Thoracic aorta (tissue), 2 donors: Measurements from ENCODE around the gene USP7. TPM values are rescaled to one million over a fixed set of nuclear protein-coding genes. Genes with fewer than 3 reads are reported as not detected.

Experiments
- ATAC-seq: fragments of 150-250 bp; one replicate; pipeline ENCODE4 v1.8.0; 2017; ENCODE audit warnings: low read depth; ENCODE audit not compliant: insufficient number of reproducible peaks, low FRiP score
- DNase-seq: peaks from one replicate; pipeline ENCODE4 v3.0.0-alpha.2; 2020; ENCODE audit warnings: low spot score
- H3K27ac ChIP-seq, 2 donors: fragments of 200-600 bp; sonication (generic); 1 replicate in 1 of 2; 2 replicates in 1 of 2; pipeline ENCODE4 v1.5.1; 2016; ENCODE audit warnings: mild to moderate bottlenecking in 2 of 2, moderate library complexity in 2 of 2
- H3K27me3 ChIP-seq: fragments of 200-600 bp; sonication (generic); replicated peaks from 2 replicates; pipeline ENCODE4 v1.6.0; 2016; ENCODE audit warnings: mild to moderate bottlenecking; ENCODE audit not compliant: insufficient read depth
- H3K36me3 ChIP-seq: fragments of 200-600 bp; sonication (generic); one replicate; pipeline ENCODE4 v1.5.1; 2016
- H3K4me1 ChIP-seq, 2 donors: fragments of 200-600 bp; sonication (generic); 1 replicate in 1 of 2; 2 replicates in 1 of 2; pipeline versions ENCODE4 v1.5.1 to v1.6.0; 2016; ENCODE audit warnings: low read depth in 2 of 2, mild to moderate bottlenecking in 1 of 2; ENCODE audit not compliant: control insufficient read depth in 1 of 2
- H3K4me3 ChIP-seq: fragments of 200-600 bp; sonication (generic); 2 replicates; pipeline ENCODE4 v1.5.1; 2016; ENCODE audit warnings: mild to moderate bottlenecking
- H3K9me3 ChIP-seq: fragments of 200-600 bp; sonication (generic); 2 replicates; pipeline ENCODE4 v1.5.1; 2016
- CTCF ChIP-seq: fragments of 200-600 bp; sonication (generic); IDR thresholded peaks from one replicate; pipeline ENCODE4 v1.5.1; 2019; ENCODE audit warnings: antibody characterized with exemption
- total RNA-seq, 2 donors: library from RNA; depleted of rRNA; stranded (reverse); fragments of >200 nt; gene quantifications; one replicate each; pipeline versions ENCODE4 v1.1.0 to v1.2.3, GENCODE V29; 2016

Gene USP7
- total RNA-seq, 2 donors from 2014 or later: 61.2 to 93.8 TPM

DNA sequence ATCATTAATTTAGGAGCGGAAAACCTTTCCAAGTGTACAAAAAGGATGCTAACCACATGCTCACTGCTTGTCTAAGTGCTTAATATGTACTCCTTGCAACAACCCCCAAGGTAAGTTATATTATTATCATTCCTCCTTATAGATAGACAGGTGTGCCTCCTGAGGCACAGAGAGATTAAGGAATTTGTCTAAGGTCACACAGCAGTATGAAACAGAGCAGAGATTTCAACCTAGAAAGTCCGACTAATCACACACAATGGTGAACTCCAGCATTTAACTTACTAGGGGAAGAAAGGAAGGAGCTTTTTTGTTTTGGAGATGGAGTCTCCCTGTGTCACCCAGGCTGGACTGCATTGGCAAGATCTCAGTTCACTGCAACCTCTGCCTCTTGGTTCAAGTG, 37.0 kb upstream of the USP7 start:
- H3K36me3 ChIP-seq: no peaks in the 10 kb centered on the region
- TF ChIP-seq CTCF: no peak
- DNase-seq: no peak
- no peak overlapping the region for H3K27ac ChIP-seq
- no peaks in the 10 kb centered on the region for H3K4me1 ChIP-seq
- H3K27me3 ChIP-seq: no peaks in the 10 kb centered on the region
- no peaks in the 10 kb centered on the region for H3K9me3 ChIP-seq
- no peak overlapping the region for H3K4me3 ChIP-seq
- no peak for ATAC-seq

DNA sequence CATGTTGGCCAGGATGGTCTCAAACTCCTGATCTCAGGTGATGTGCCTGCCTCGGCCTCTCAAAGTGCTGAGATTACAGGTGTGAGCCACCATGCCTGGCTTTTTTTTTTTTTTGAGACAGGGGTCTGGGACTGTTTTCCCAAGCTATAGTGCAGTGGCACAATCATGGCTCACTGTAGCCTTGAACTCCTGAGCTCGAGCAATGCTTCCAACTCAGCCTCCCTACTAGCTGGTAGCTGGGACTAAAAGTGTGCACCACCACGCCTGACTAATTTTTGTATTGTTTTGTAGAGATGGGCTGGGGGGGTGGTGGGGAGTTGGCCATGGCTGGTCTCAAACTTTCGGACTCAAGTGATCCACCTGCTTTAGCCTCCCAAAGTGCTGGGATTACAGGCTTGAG, 36.1 kb upstream of the USP7 start:
- Histone ChIP-seq H3K9me3 (no peaks in the 10 kb centered on the region), H3K4me1 (no peaks in the 10 kb centered on the region), H3K27me3 (no peaks in the 10 kb centered on the region), H3K4me3 (no peak overlapping the region), H3K36me3 (no peaks in the 10 kb centered on the region), H3K27ac (no peak overlapping the region)
- DNase-seq: no peak
- no peak for TF ChIP-seq CTCF
- no peak for ATAC-seq

DNA sequence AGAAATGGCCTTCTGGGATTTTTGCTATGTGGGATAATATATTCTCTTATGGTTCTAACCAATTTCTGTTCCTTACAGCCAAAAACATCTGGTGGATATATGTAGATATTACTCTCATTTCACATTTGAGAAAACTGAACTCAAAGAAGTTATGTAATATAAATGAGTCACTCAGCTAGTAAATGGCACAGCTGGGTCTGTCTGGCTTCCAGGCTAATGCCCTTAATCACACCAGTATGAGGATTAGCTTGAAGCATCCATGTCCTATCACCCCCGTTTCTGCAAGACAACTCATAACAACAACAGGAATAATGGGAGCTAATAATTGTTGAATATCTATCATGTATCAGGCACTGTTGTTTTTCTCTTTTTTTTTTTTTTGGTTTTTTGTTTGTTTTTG, 34.4 kb upstream of the USP7 start:
- Histone ChIP-seq H3K27ac (no peak overlapping the region), H3K4me3 (no peak overlapping the region), H3K36me3 (no peaks in the 10 kb centered on the region), H3K4me1 (no peaks in the 10 kb centered on the region), H3K27me3 (no peaks in the 10 kb centered on the region), H3K9me3 (no peaks in the 10 kb centered on the region)
- no peak for TF ChIP-seq CTCF
- ATAC-seq (no peak), DNase-seq (no peak)

DNA sequence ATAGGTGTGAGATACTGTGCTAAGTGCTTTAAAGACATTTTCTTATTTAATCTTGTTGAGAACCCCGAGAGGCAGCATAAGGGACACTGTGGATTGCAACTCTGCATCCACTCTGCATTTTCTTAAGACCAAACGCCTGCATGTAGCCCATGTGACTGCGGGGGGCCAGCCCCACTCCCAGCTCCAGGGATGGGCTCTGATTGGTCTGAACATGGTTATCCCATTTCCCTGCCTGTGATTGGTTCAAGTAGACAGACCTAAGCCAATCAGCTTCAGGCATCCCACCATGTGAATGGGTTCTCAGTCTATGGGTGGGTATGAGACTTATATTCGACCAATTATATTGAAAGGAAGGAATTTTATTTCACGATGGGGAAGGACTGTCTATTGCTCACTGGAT, 33.2 kb upstream of the USP7 start:
- no peak for TF ChIP-seq CTCF
- no peak overlapping the region for H3K4me3 ChIP-seq
- H3K9me3 ChIP-seq: no peaks in the 10 kb centered on the region
- no peaks in the 10 kb centered on the region for H3K4me1 ChIP-seq
- no peak overlapping the region for H3K27ac ChIP-seq
- DNase-seq (no peak), ATAC-seq (no peak)
- H3K36me3 ChIP-seq: no peaks in the 10 kb centered on the region
- H3K27me3 ChIP-seq: no peaks in the 10 kb centered on the region

- Histone ChIP-seq H3K36me3 (no peaks in the 10 kb centered on the region), H3K9me3 (no peaks in the 10 kb centered on the region), H3K4me3 (no peak overlapping the region), H3K27me3 (no peaks in the 10 kb centered on the region), H3K4me1 (no peaks in the 10 kb centered on the region), H3K27ac (no peak overlapping the region)
- DNase-seq (no peak), ATAC-seq (no peak)
- no peak for TF ChIP-seq CTCF
Measured at GRCh38 chr16:8990445-8990844, 26.7 kb upstream of the USP7 start.
